GM21381 (cell line): ENCODE data around the gene PIAS4.

Source experiments
- ATAC-seq: cut with Tn5 transposase; IDR thresholded peaks from one replicate; pipeline ENCODE4 v1.9.1; 2021; ENCODE audit warnings: mild to moderate bottlenecking, moderate library complexity; ENCODE audit not compliant: unreplicated experiment

PIAS4 gene

DNA sequence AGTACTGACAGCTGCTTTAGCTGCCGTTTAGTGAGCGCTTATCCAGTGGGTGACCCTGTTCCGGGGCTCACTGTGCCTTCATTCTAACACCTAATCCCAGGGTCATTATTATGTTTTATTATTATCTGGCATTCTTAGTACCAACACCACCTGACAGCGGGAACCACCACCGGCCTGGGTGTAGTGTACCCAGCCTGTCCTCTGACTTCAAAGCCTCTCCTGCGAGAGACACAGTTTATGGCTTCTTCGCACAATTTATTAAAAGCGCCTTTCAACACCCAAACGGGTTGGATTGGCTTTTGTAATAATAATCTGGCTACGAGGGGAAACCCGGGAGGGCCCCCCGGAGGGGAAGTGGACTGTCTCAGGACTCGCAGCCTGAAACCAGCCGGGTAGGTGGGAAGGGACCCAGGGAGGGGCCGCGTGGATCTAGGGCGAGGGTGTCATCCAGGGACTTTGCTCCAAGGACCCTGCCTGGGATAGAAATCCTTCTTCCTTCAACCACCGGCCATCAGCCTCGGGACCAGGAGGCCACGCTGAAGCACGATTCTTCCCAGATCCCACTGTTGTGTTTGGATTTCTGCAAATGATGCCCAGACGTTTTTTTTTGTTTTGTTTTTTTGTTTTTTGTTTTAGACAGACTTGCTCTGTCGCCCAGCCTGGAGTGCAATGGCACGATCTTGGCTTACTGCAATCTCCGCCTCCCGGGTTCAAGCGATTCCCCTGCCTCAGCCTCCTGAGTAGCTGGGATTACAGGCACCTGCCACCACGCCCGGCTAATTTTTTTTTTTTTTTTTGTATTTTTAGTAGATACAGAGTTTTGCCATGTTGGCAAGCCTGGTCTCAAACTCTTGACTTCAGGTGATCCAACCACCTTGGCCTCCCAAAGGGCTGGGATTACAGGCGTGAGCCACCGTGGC is 60.8 kb downstream of the PIAS4 start:
- no peak for ATAC-seq

DNA sequence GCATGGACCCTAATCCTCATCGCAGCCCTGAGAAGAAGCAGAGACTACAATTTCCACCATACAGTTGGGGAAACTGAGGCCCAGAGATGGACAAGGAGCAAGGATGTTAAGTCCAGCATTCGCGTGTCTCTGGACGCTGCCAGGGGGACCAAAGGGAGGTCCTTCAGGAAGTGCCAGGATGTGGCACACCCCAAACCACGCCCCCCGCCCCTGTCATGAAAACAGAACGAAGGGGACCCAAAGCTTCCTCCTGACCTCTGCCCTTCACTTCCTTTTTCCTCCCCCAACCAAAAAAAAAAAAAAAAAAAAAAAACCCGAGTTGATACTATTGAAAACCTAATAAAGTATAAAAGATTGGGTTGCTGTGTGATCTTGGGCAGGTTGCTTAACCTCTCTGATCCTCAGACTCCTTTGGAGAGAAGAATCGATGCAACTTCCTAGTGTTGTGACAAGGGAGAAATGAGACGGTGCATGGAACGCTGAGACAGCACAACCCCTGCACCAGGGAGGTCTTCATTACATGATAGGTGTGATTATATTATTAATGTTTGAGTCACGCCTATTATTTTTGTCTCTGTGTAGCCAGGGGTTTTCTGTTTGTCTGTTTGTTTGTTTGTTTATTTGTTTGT is 61.9 kb downstream of the PIAS4 start:
- no peak for ATAC-seq

GRCh38 chr19:4071610-4072009 is 64.1 kb downstream of the PIAS4 start:
- no peak for ATAC-seq

- no peak for ATAC-seq
Measured at GRCh38 chr19:4075373-4075772, 67.8 kb downstream of the PIAS4 start.

GRCh38 chr19:4077007-4077374 is 69.5 kb downstream of the PIAS4 start:
- ATAC-seq, result no peak

DNA sequence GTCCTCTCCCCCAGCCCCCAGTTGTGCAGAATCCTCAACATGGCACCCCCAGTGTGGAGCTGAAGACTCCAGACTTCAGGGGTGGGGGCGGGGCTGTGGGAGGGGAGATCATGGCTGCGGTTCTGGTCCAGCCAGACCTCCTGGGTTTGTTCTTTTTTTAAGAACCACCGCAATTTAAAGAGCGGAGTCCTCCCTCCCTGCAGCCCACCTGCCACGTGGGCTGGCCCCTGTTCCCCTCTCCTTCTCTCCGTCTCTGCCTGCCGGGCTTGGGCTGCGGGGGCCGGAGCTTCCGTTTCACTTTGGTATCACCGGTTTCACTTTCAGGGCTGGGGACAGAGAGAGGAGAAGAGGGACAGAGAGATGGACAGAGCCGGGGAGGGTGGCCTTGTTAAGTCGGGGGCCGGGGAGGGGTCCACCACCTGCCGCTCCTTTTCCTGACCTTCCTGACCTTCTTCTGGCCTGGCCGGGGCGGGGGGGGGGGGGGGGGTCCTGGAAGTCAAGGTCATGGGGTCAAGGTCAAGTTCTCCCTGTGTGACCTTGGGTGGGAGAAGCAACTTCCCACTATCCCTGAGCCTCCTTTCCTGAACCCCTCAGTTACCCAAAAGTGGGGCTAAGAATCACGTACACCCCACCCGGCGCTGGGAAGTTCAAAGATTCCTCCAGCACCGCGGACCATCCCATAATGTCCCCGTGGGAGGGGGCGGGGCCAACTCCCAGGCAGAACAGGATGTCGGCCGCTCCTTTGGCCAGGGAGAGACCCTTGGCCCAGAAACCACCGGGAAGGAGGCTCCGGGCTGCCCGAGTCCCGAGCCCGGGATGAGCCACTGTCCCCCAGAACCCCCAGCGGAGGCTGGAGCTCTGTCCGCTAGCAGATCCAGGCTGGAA is 70.5 kb downstream of the PIAS4 start:
- ATAC-seq, result no peak

- ATAC-seq, result no peak
Measured at GRCh38 chr19:4080473-4080872, 72.9 kb downstream of the PIAS4 start.

GRCh38 chr19:4081441-4082129 is 74.0 kb downstream of the PIAS4 start:
- ATAC-seq, result no peak

GRCh38 chr19:4082172-4082571 is 74.6 kb downstream of the PIAS4 start:
- no peak for ATAC-seq

DNA sequence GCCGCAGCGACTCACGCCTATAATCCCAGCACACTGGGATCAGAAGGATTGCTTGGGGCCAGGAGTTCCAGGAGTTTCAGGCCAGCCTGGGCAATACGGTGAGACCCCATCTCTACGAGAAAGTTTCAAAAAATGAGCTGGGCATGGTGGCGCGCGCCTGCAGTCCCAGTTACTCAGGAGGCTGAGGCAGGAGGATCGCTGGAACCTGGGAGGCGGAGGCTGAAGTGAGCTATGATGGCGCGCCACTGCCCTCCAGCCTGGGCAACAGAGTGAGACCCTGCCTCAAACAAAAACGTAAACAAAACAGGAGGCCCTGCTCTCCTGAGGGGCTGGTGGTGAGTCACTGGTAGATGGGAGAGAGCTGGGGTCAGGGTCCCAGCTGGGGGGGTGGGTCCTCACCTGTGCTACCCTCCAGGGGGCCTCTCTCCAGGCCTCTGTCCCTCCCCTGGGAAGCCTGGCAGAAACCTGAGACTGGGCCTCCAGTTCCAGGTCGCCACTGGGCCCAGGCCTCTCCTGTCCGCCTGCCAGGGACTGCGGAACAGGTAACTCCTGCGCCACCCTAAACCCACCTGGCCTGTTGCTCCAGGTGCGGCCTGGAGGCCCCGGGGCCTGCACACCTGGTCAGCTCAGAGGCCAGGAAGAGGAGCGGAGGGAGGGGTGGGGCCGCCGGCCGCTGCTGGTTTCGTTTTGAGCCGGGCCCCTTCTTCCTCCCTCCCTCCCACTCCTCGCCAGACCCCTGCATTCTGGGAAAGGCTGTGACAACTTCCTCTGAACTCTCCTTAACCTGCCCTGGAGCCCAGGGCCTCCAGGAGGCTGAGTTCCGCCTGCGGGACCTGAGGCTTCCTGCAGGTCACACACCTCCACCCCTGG is 76.4 kb downstream of the PIAS4 start:
- no peak for ATAC-seq

DNA sequence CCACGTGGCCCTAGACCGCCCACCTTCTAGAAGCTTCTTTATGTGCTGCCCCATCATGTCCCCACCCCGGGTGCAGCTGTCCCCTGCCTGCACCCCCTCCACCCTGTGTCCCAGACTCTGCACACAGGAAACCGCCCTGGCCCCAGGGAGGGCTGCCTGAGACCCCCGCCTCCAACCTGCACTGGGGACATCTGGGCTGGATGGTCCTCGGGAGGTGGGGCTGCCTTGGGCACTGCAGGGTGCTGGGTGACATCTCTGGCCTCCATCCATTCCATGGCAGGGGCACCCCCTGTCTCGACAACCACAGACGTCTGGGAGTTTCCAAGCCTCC is 77.0 kb downstream of the PIAS4 start:
- ATAC-seq, result no peak

GRCh38 chr19:4086411-4086867 is 78.9 kb downstream of the PIAS4 start:
- no peak for ATAC-seq

- no peak for ATAC-seq
Measured at GRCh38 chr19:4087787-4088679, 80.5 kb downstream of the PIAS4 start.

DNA sequence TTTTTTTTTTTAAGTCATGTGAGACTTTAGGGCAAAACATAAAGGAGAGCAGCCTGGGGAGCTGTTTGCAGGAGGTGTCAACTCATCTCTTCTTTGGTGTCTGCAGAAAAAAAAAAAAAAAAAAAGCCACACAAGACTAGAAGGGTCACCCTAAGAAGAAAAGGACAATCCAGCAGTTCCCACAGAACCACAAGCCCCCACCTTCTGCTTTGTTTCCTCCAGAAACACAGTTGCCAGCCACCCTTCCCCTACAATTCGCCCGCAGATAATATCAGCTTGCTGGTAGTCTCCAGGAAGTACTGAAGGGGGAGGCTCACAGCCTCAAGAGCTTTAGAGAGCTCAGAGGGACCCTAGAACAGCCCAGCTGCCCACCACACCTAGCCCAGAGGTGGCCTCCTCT is 81.4 kb downstream of the PIAS4 start:
- ATAC-seq, result peak; percentile 20
